SH-SY5Y (cell line): ENCODE measurements around the gene ABRACL.

ENCODE experiments used
- GATA2 ChIP-seq: IDR thresholded peaks from 2 replicates; pipeline ENCODE4 v1.6.1; 2011; ENCODE audit warnings: mild to moderate bottlenecking, low read depth, low read length
- GATA3 ChIP-seq: IDR thresholded peaks from 2 replicates; pipeline ENCODE4 v1.6.1; 2011; ENCODE audit warnings: low read depth, mild to moderate bottlenecking, low read length, moderate library complexity

- no peak for TF ChIP-seq GATA2
- TF ChIP-seq GATA3, result no peak
These were observed 51.8 kb downstream of the ABRACL start for GRCh38 chr6:139080255-139080920.
